Astrocyte of the cerebellum (primary cell): ENCODE results near the gene FOXJ2.
A peak's percentile ranks its signal among the peaks of the same experiment; 100 is the strongest.
"Not testable (repeated sequence)": the region's sequence is repeated elsewhere in the genome, so short reads cannot be mapped to it uniquely, and the experiment has no call there.

ENCODE experiments used
- DNase-seq: peaks from one replicate; pipeline ENCODE4 v3.0.0-alpha.2; 2011; ENCODE audit warnings: low read depth
- H3K4me3 ChIP-seq: 2 replicates; pipeline ENCODE4 v1.5.1; 2011; ENCODE audit warnings: mild to moderate bottlenecking, low read depth, low read length, moderate library complexity
- in situ Hi-C: cut with HindIII; loops from 2 replicates; pipeline ENCODE4 v1.10.0; 2017; ENCODE audit warnings: low sequenced_read_pairs
- TF ChIP-seq, protein P1 (sequence below): IDR thresholded peaks from 2 replicates; pipeline ENCODE4 v1.5.1; 2012; ENCODE audit warnings: low read length, low read depth, moderate library complexity, mild to moderate bottlenecking; ENCODE audit errors: missing control alignments

The FOXJ2 gene

GRCh38 chr12:8018666-8019581 is 13.6 kb upstream of the FOXJ2 start:
- no peak for DNase-seq
- TF ChIP-seq, protein P1, sequence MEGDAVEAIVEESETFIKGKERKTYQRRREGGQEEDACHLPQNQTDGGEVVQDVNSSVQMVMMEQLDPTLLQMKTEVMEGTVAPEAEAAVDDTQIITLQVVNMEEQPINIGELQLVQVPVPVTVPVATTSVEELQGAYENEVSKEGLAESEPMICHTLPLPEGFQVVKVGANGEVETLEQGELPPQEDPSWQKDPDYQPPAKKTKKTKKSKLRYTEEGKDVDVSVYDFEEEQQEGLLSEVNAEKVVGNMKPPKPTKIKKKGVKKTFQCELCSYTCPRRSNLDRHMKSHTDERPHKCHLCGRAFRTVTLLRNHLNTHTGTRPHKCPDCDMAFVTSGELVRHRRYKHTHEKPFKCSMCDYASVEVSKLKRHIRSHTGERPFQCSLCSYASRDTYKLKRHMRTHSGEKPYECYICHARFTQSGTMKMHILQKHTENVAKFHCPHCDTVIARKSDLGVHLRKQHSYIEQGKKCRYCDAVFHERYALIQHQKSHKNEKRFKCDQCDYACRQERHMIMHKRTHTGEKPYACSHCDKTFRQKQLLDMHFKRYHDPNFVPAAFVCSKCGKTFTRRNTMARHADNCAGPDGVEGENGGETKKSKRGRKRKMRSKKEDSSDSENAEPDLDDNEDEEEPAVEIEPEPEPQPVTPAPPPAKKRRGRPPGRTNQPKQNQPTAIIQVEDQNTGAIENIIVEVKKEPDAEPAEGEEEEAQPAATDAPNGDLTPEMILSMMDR: no peak
- peak overlapping the region; percentile 42 for H3K4me3 ChIP-seq
- in situ Hi-C loops: no loop called here

- in situ Hi-C loops: no loop called here
- peak; percentile 99 for DNase-seq
- TF ChIP-seq, protein P1: no peak
- peak overlapping the region; percentile 71 for H3K4me3 ChIP-seq
Observed at GRCh38 chr12:8026291-8026900, 6.1 kb upstream of the FOXJ2 start.

GRCh38 chr12:8027856-8028255 is 4.7 kb upstream of the FOXJ2 start:
- in situ Hi-C loops: no loop called here
- TF ChIP-seq, protein P1: no peak
- DNase-seq: no peak
- no peak overlapping the region for H3K4me3 ChIP-seq

- no peak for DNase-seq
- in situ Hi-C loops: no loop called here
- H3K4me3 ChIP-seq: no peak overlapping the region
- TF ChIP-seq, protein P1: no peak
Observed at GRCh38 chr12:8028267-8028666, 4.2 kb upstream of the FOXJ2 start.

DNA sequence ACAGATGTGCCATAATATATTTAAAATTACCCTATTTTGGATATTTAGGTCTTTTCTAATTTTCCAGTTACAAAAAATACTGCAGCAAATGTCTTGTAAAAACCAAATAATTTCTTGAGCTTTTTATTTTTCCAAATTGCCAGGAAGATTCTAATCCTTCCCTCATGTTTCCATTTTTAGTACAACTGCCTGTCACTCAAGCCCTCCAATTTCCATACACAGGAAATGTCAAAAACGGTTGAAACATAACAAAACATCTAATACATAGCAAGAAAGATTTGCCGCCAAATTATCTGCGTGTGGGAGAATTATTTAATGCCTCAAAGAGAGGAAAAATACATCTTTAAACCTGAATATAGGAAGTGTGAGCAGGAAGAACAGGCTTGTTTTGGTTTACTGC is 2.3 kb upstream of the FOXJ2 start:
- in situ Hi-C loops: no loop called here
- H3K4me3 ChIP-seq: no peak overlapping the region
- TF ChIP-seq, protein P1: no peak
- DNase-seq: no peak

- DNase-seq, H3K4me3 ChIP-seq, in situ Hi-C loops: not testable (repeated sequence)
Observed at GRCh38 chr12:8031017-8031416, 1.5 kb upstream of the FOXJ2 start.

DNA sequence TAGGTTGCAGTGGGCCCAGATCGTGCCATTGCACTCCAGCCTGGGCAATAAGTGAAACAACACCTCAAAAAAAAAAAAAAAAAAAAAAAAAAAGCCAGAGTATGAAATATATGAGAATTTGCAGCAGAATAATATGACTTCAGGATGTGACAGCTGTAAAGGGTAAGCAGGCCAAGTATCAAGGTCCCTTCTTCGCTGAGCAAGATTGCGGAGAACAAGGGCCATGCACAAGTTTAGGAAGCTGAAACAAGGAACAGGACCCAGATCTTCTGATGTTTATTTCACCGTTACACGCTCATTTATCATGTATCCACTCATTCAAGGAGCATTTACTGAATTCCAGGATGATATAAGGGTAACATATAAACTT is 659 bp upstream of the FOXJ2 start:
- in situ Hi-C loops: no loop called here
- DNase-seq: no peak
- peak overlapping the region; percentile 90 for H3K4me3 ChIP-seq
- TF ChIP-seq, protein P1: no peak
